ENCODE measurements around the gene COL24A1. TPM values are rescaled to one million over a fixed set of nuclear protein-coding genes. Genes with fewer than 3 reads are reported as not detected.

The COL24A1 gene
- total RNA-seq, 1 experiment from 2014 or later = 0.35 TPM

- H3K4me2 ChIP-seq (ENCODE audit: insufficient read depth, insufficient read length, low read length) = no peak overlapping the region
- WGBS (ENCODE audit: extremely low coverage, insufficient read length, low lambda C conversion rate) = no CpG with 5 or more reads among the region's 1 CpG
- no peaks in the 10 kb centered on the region for H3K27me3 ChIP-seq (ENCODE audit: insufficient read depth, low read length)
- no peaks in the 10 kb centered on the region for H3K23me2 ChIP-seq (ENCODE audit: insufficient read length, low read depth, low read length, poor library complexity, severe bottlenecking)
- no peak overlapping the region for H3K27ac ChIP-seq (ENCODE audit: insufficient read length, low read depth, low read length)
- H3K4me1 ChIP-seq (ENCODE audit: insufficient read depth, low read length) = no peaks in the 10 kb centered on the region
- H4K20me1 ChIP-seq (ENCODE audit: control insufficient read depth, insufficient read depth, insufficient read length) = no peaks in the 10 kb centered on the region
- DNase-seq = no peak
- H4K5ac ChIP-seq (ENCODE audit: insufficient read length, low read depth, low read length) = no peak overlapping the region
- H3K9ac ChIP-seq (ENCODE audit: extremely low read depth, insufficient read length, low read length) = no peak overlapping the region
- no peak overlapping the region for H4K8ac ChIP-seq (replicated peaks; ENCODE audit: insufficient read length, low read depth, low read length)
- no peak overlapping the region for H2BK12ac ChIP-seq (ENCODE audit: insufficient read length, low read depth, low read length)
- Mint-ChIP-seq H3K9me3 (peaks cover 0 to 3% of the 10 kb centered on the region in 2 experiments; a peak in 1 of 5 replicates), H3K27me3 (ENCODE audit: low read depth) (no peaks in the 10 kb centered on the region), H3K27ac (no peak overlapping the region), H3K4me3 (no peak overlapping the region), H3K36me3 (ENCODE audit: insufficient read depth in 1 of 3, low read depth in 3 of 3) (no peaks in the 10 kb centered on the region), H3K4me1 (no peaks in the 10 kb centered on the region)
- H4K91ac ChIP-seq (ENCODE audit: insufficient read length, low read depth, low read length) = no peak overlapping the region
- H2AK5ac ChIP-seq (ENCODE audit: insufficient read length, low read length) = no peak overlapping the region
- no peak overlapping the region for H3K4ac ChIP-seq (ENCODE audit: low read depth, low read length)
- H3K56ac ChIP-seq (ENCODE audit: insufficient read length, low read depth, low read length) = no peak overlapping the region
- no peak overlapping the region for H2BK120ac ChIP-seq (ENCODE audit: low read depth, low read length, poor library complexity, severe bottlenecking)
- no peak overlapping the region for H3K23ac ChIP-seq (ENCODE audit: insufficient read length, low read depth, low read length)
- H2AFZ ChIP-seq (ENCODE audit: low read length) = no peak overlapping the region
- no peak overlapping the region for H3T11ph ChIP-seq (ENCODE audit: low read length)
- H2BK20ac ChIP-seq (ENCODE audit: low read depth, low read length, poor library complexity, severe bottlenecking) = no peak overlapping the region
- no peaks in the 10 kb centered on the region for H3K79me2 ChIP-seq (ENCODE audit: insufficient read depth, low read length)
- H3K14ac ChIP-seq (ENCODE audit: insufficient read depth, low read length) = no peak overlapping the region
- no peak overlapping the region for H3K18ac ChIP-seq (ENCODE audit: insufficient read length, low read depth, low read length)
- no peak overlapping the region for H2BK5ac ChIP-seq (ENCODE audit: insufficient read length, low read length)
- H2BK15ac ChIP-seq (ENCODE audit: low read depth, low read length) = no peak overlapping the region
- no peaks in the 10 kb centered on the region for H3K79me1 ChIP-seq (ENCODE audit: insufficient read depth, low read depth, low read length, poor library complexity, severe bottlenecking)
- no peak for TF ChIP-seq CTCF (conservative IDR thresholded peaks at IDR 0.05)
- H3K9me3 ChIP-seq (ENCODE audit: control insufficient read depth, low read depth, low read length) = no peaks in the 10 kb centered on the region
Measured at GRCh38 chr1:85801520-85801919, 355.1 kb downstream of the COL24A1 start.
